Neural progenitor cell (in vitro differentiated cells): ENCODE results near the gene GCK. TPM values are rescaled to one million over a fixed set of nuclear protein-coding genes. Genes with fewer than 3 reads are reported as not detected.

Source experiments
- DNase-seq: peaks from one replicate; pipeline ENCODE4 v3.0.0-alpha.2; 2016; ENCODE audit warnings: low spot score
- H2AFZ ChIP-seq: fragments of 200-600 bp; sonication (generic); replicated peaks from 2 replicates; pipeline ENCODE4 v1.6.1; 2016; ENCODE audit warnings: antibody characterized with exemption
- H3F3A ChIP-seq: fragments of 200-600 bp; sonication (generic); 2 replicates; pipeline ENCODE4 v1.6.1; 2016; ENCODE audit warnings: antibody characterized with exemption, low read depth
- H3K27ac ChIP-seq: fragments of 200-600 bp; sonication (generic); 2 replicates; pipeline ENCODE4 v1.5.1; 2016; ENCODE audit warnings: mild to moderate bottlenecking
- H3K27me3 ChIP-seq: fragments of 200-600 bp; sonication (generic); 2 replicates; pipeline ENCODE4 v1.6.1; 2016; ENCODE audit warnings: mild to moderate bottlenecking, moderate library complexity
- H3K36me3 ChIP-seq: fragments of 200-600 bp; sonication (generic); 2 replicates; pipeline ENCODE4 v1.5.1; 2016
- H3K4me1 ChIP-seq: fragments of 200-600 bp; sonication (generic); 2 replicates; pipeline ENCODE4 v1.6.1; 2016; ENCODE audit warnings: mixed run types
- H3K4me2 ChIP-seq: fragments of 200-600 bp; sonication (generic); 2 replicates; pipeline ENCODE4 v1.6.1; 2016
- H3K4me3 ChIP-seq: fragments of 200-600 bp; sonication (generic); 2 replicates; pipeline ENCODE4 v1.5.1; 2016
- H3K79me2 ChIP-seq: fragments of 200-600 bp; sonication (generic); 2 replicates; pipeline ENCODE4 v1.6.1; 2016; ENCODE audit warnings: low read depth
- H3K9ac ChIP-seq: fragments of 200-600 bp; sonication (generic); 2 replicates; pipeline ENCODE4 v1.6.1; 2016
- H3K9me3 ChIP-seq: fragments of 200-600 bp; sonication (generic); 2 replicates; pipeline ENCODE4 v1.5.1; 2016; ENCODE audit warnings: low read depth
- H4K20me1 ChIP-seq: fragments of 200-600 bp; sonication (generic); 2 replicates; pipeline ENCODE4 v1.6.1; 2016; ENCODE audit warnings: low read depth
- H3K27ac Mint-ChIP-seq: 3 replicates; pipeline ENCODE4 v1.8.0; 2021; ENCODE audit warnings: mixed read lengths
- H3K27me3 Mint-ChIP-seq: 2 replicates; pipeline ENCODE4 v1.8.0; 2022; ENCODE audit warnings: low read depth, mild to moderate bottlenecking, inconsistent platforms, moderate library complexity, mixed read lengths; ENCODE audit not compliant: insufficient read depth
- H3K36me3 Mint-ChIP-seq: 3 replicates; pipeline ENCODE4 v1.8.0; 2021; ENCODE audit warnings: mixed read lengths
- H3K4me1 Mint-ChIP-seq: 3 replicates; pipeline ENCODE4 v1.8.0; 2021; ENCODE audit warnings: mixed read lengths
- H3K4me3 Mint-ChIP-seq: 3 replicates; pipeline ENCODE4 v1.8.0; 2021; ENCODE audit warnings: mild to moderate bottlenecking, moderate library complexity, mixed read lengths
- H3K9me3 Mint-ChIP-seq: 3 replicates; pipeline ENCODE4 v1.8.0; 2020; ENCODE audit warnings: mixed read lengths
- CTCF ChIP-seq: fragments of 200-600 bp; sonication (generic); IDR thresholded peaks from 2 replicates; pipeline ENCODE4 v1.5.1; 2017; ENCODE audit warnings: antibody characterized with exemption, mild to moderate bottlenecking
- EZH2 ChIP-seq: fragments of 200-600 bp; sonication (generic); IDR thresholded peaks from 2 replicates; pipeline ENCODE4 v1.6.1; 2017; ENCODE audit warnings: antibody characterized with exemption, mild to moderate bottlenecking, moderate library complexity
- EZH2phosphoT487 ChIP-seq: fragments of 200-600 bp; sonication (generic); IDR thresholded peaks from 2 replicates; pipeline ENCODE4 v1.6.1; 2017; ENCODE audit warnings: antibody characterized with exemption
- total RNA-seq: library from RNA; depleted of rRNA; stranded (reverse); fragments of >200 nt; gene quantifications from 2 replicates; pipeline ENCODE4 v1.2.3, GENCODE V29; 2015; ENCODE audit warnings: low replicate concordance

GCK gene
- total RNA-seq, 1 donor from 2014 or later: not detected

DNA sequence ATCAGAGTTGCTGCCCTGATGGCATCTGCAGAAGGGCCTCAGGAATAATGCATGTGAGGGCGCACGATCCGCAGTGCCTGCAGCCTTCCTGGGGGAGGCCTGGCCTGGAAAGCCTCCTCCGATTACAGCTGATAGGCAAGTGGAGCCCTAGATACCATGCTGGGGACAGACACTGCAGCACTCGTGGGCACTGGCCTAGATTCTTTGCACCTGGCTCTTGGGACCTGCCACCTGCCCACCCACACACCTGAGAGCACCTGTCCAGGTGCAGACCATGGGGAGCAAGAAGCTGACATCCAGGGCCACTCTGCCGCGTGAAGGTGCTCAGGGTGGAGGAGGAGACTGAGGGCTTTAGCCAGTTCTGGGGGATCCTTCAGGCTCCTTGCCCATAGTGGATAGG, 26.3 kb upstream of the GCK start:
- Histone ChIP-seq H2AFZ (no peak overlapping the region), H3K9me3 (no peaks in the 10 kb centered on the region), H3K4me2 (no peak overlapping the region), H3K27me3 (no peaks in the 10 kb centered on the region), H3K4me1 (peaks cover 39% of the 10 kb centered on the region), H3K36me3 (no peaks in the 10 kb centered on the region), H3F3A (peaks cover 22% of the 10 kb centered on the region), H3K9ac (no peak overlapping the region), H3K79me2 (no peaks in the 10 kb centered on the region), H3K4me3 (no peak overlapping the region), H3K27ac (no peak overlapping the region), H4K20me1 (no peaks in the 10 kb centered on the region)
- TF ChIP-seq EZH2phosphoT487 (no peak), EZH2 (no peak), CTCF (no peak)
- Mint-ChIP-seq H3K9me3 (no peaks in the 10 kb centered on the region), H3K4me3 (no peak overlapping the region), H3K27me3 (peaks cover 7% of the 10 kb centered on the region), H3K36me3 (peaks cover 6% of the 10 kb centered on the region), H3K4me1 (peaks cover 45% of the 10 kb centered on the region), H3K27ac (peak overlapping the region; percentile 91)
- DNase-seq: no peak

- Histone ChIP-seq H3K4me3 (no peak overlapping the region), H3K79me2 (no peaks in the 10 kb centered on the region), H2AFZ (no peak overlapping the region), H3K36me3 (no peaks in the 10 kb centered on the region), H3K27ac (peak overlapping the region; percentile 53), H3F3A (peaks cover 21% of the 10 kb centered on the region), H3K9me3 (no peaks in the 10 kb centered on the region), H4K20me1 (no peaks in the 10 kb centered on the region), H3K4me2 (peak overlapping the region; percentile 48), H3K4me1 (peaks cover 39% of the 10 kb centered on the region), H3K27me3 (no peaks in the 10 kb centered on the region), H3K9ac (no peak overlapping the region)
- no peaks in the 10 kb centered on the region for H3K9me3 Mint-ChIP-seq
- H3K27me3 Mint-ChIP-seq: peaks cover 7% of the 10 kb centered on the region
- no peak for DNase-seq
- peaks cover 11% of the 10 kb centered on the region for H3K36me3 Mint-ChIP-seq
- no peak overlapping the region for H3K4me3 Mint-ChIP-seq
- peaks cover 41% of the 10 kb centered on the region for H3K4me1 Mint-ChIP-seq
- TF ChIP-seq EZH2 (no peak), CTCF (no peak), EZH2phosphoT487 (no peak)
- peak overlapping the region; percentile 74 for H3K27ac Mint-ChIP-seq
Observed at GRCh38 chr7:44213877-44214388, 24.7 kb upstream of the GCK start.

DNA sequence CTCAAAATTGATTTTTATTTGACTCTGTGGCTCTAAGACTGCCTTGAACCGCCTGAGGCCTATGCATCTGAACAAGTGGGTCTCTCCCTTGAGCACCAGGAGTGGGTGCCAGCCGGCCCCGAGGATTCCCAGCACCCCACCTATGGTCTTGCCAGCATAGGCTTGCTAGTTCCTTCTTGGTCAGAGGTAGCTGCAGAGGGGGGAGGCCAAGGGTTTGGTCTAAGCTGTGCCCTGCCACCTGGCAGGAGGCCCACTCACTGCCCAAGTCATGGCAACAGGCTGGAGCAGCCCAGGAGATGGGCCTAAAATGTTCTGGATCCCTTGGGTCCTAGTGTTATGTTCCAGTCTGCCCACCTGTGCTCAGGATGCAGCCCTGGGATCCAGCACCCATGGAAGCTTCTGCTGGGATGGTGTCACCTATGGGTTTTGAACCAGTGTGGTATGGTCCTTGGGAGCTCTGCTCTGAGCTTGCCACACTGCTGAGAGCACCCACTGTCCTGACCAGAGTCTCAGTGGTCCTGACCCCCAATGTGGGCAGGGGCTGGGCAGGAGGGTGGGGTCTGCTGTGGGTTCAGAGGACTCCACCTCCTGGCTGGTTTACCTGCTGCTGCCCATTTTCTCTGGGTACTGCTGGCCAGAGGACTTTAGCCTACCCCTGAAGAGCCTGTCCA, 24.1 kb upstream of the GCK start:
- Histone ChIP-seq H3K79me2 (no peaks in the 10 kb centered on the region), H3K4me3 (no peak overlapping the region), H3K9ac (no peak overlapping the region), H3F3A (peaks cover 15% of the 10 kb centered on the region), H3K4me2 (no peak overlapping the region), H2AFZ (no peak overlapping the region), H3K36me3 (no peaks in the 10 kb centered on the region), H3K4me1 (peaks cover 34% of the 10 kb centered on the region), H3K27ac (peak overlapping the region; percentile 53), H4K20me1 (no peaks in the 10 kb centered on the region), H3K27me3 (no peaks in the 10 kb centered on the region), H3K9me3 (no peaks in the 10 kb centered on the region)
- no peak overlapping the region for H3K27ac Mint-ChIP-seq
- no peak for DNase-seq
- peaks cover 5% of the 10 kb centered on the region for H3K27me3 Mint-ChIP-seq
- peaks cover 35% of the 10 kb centered on the region for H3K4me1 Mint-ChIP-seq
- H3K4me3 Mint-ChIP-seq: no peak overlapping the region
- H3K36me3 Mint-ChIP-seq: peaks cover 15% of the 10 kb centered on the region
- no peaks in the 10 kb centered on the region for H3K9me3 Mint-ChIP-seq
- TF ChIP-seq EZH2: no peak
- TF ChIP-seq EZH2phosphoT487: no peak
- TF ChIP-seq CTCF: no peak
